ENCODE measurements around the gene LRRC10B. TPM values are rescaled to one million over a fixed set of nuclear protein-coding genes. Genes with fewer than 3 reads are reported as not detected.

LRRC10B gene
- total and polyA plus RNA-seq, 2 donors = 2.7 TPM; not detected in 1

DNA sequence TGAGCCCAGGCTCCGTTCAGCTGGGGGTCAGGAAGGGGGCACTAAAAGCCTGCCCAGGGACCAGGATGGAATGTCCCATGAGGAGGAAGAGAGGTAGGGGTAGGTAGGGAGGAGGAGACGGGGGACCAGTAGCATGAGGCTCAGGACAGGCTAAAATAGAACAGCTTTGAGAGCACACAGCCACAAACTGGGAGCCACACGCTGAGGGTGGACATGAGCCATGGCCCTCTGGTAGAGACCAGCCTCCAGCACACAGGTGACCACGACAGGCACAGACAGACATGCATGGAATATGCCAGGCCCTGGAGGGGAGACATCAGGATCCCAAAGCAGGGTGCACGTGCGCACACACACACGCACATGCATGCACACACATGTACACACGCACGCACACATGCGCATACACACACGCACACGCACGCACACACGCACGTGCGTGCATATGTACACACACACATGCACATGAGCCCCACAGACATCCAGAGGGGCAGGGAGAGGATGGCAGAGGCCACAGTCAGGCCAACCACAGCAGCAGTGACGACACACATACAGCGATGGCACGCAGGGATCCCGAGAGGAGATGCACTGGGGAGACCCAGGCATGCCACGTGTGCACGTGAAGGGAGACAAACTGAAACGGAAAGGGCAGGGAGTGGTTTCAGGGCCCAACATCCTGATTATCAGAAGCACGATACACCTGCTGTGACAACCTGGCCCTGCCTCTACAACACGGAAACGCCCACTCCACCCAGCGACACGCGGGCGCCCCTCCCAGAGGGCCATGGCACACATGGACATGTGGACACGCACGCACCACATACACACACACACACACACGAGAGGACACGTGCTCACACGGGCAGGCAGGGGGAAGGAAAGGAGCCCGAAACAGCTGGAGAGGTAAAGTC is 25.7 kb downstream of the LRRC10B start:
- Histone ChIP-seq H3K27ac (ENCODE audit: low read depth) (no peak overlapping the region), H3K4me3 (ENCODE audit: low read depth, low read length) (no peak overlapping the region), H3K36me3 (ENCODE audit: insufficient read depth) (no peaks in the 10 kb centered on the region), H3K4me1 (ENCODE audit: insufficient read depth) (no peaks in the 10 kb centered on the region)
- WGBS = 81% methylated on average over 36 of the region's 36 CpGs
- no peak for DNase-seq (ENCODE audit: extremely low spot score)

DNA sequence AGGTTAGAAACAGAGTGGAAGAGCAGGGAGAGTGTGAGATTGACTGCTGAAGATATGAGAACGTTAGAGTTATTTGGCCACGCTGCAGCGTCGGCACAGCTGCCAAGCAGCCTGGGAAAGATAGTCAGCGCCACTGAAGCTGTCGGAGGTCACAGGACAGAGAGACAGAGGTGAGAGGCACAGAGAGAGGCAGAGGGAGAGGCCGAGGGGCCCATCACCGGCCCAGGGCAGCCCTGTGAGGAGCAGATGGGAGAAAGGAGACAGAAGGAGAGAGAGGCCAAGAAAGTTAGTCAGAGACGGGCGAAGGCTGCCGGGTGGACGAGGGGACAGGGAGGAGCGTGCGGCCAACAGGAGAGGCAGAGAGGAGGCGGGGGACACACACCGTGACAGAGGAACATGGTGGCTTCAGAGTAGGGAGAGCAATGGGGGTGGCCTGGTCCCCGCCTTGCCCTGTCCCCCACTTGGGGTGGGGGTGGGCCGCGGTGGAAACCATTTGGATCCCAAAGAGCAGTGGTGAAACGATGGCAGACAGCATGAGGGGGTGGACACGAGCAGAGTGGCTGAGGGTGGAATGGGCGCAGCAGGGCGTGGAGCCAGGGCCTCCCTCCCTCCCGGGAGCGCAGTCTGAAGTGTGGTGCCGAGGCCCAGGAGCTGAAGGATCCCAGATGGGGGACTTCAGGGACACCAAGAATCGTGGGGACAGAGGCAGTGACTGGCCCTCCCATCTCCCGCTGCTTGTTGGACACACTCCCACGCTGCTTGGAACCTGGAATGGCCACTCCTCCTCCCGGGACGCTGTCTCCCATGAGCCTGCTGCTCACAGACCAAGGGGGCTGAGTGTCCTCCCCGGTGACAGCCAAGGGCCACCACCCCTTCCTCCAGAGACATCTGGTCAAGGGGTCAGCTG is 26.6 kb downstream of the LRRC10B start:
- no peak for DNase-seq (ENCODE audit: extremely low spot score)
- Histone ChIP-seq H3K4me3 (ENCODE audit: low read depth, low read length) (no peak overlapping the region), H3K4me1 (ENCODE audit: insufficient read depth) (no peaks in the 10 kb centered on the region), H3K27ac (ENCODE audit: low read depth) (no peak overlapping the region), H3K36me3 (ENCODE audit: insufficient read depth) (no peaks in the 10 kb centered on the region)
- 50% methylated on average over 32 of the region's 32 CpGs for WGBS

DNA sequence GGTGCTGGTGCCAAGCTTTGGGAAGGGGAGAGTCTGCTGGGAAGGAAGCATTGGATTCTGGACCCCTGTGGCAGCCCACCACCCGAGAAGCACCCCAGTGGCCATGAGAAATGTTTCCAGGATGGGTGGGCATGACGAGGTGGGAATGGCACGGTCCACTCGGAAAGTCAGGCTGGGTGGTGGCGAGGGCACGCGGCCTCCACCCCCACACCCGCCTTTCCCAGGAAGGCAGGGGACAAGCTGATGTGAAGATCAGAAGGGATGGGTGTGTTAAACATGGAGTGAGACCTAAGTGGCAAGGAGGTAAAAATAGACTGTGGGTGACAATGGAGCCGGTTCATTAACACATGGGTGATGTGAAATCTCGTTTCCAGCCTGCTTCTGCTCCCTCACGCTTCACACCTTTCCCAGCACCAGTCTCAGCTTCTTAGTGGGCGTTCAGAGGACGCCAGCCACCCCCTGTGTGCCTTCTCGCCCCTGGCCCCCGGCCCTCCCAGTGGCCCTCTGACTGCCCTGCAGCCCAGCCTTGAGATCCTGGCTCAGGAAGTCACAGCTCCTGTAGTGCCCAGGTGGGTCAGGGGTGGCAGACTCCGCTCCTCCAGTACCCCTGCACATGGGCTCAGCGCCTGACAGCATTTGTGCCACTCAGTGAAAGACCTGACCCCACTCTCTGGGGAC is 27.6 kb downstream of the LRRC10B start:
- no peak for DNase-seq (ENCODE audit: extremely low spot score)
- no peak overlapping the region for H3K4me3 ChIP-seq (ENCODE audit: low read depth, low read length)
- no peaks in the 10 kb centered on the region for H3K4me1 ChIP-seq (ENCODE audit: insufficient read depth)
- 88% methylated on average over 17 of the region's 17 CpGs for WGBS
- no peak overlapping the region for H3K27ac ChIP-seq (ENCODE audit: low read depth)
- no peaks in the 10 kb centered on the region for H3K36me3 ChIP-seq (ENCODE audit: insufficient read depth)

DNA sequence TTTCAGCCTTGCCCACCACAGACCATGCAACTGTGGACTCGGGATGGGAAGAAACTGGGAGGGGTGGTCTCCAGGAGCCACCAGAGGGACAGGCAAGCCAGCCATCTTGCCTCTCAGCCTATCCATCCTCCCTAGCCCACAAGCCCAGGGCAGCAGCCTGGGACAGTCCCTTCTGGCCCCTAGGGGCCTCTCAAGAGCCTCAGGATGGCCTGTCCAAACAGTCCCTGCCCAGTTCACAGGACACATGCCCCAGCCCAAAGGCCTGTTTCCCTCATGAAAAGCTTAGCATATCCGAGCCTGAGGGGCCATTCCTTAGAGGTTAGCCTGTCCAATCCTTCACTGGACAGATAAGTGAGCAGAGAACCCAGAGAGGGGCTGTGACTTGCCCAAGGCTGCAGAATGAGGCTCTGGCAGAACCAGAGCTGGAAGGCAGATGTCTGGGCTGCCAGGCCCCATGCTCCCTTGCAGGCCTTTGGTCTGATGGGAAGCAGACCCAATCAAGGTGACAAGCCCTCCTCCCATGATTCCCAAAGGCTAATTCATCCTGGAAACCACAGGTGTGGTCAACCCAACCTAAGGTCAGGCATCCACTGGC is 28.2 kb downstream of the LRRC10B start:
- 85% methylated on average over 2 of the region's 2 CpGs for WGBS
- H3K36me3 ChIP-seq (ENCODE audit: insufficient read depth) = no peaks in the 10 kb centered on the region

DNA sequence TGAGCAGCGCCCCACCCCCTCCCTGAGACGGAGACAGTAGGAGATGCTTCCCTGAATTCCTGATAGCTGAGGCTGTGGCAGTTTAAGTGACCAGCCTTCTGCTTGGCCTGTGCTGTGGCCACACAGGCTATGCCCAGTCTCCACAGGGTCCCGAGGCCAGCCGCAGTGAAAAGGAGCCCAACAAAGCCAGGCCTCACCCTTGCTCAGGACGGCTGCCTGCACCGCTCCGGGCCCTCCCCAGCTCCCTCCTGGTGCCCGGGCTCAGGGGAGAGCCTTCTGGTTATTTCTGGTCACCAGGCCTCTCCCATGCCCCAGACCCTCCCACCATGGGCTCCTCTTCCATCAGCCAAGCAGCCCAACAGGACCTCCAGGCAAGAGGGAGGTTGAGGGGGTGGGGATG is 28.8 kb downstream of the LRRC10B start:
- no peak for DNase-seq (ENCODE audit: extremely low spot score)
- no peak overlapping the region for H3K4me3 ChIP-seq (ENCODE audit: low read depth, low read length)
- 91% methylated on average over 8 of the region's 8 CpGs for WGBS
- H3K36me3 ChIP-seq (ENCODE audit: insufficient read depth) = no peaks in the 10 kb centered on the region
- H3K27ac ChIP-seq (ENCODE audit: low read depth) = no peak overlapping the region
- no peaks in the 10 kb centered on the region for H3K4me1 ChIP-seq (ENCODE audit: insufficient read depth)

More for the DNA sequence above, 28.2 kb downstream of the LRRC10B start:
- H3K4me3 ChIP-seq (ENCODE audit: low read depth, low read length) = no peak overlapping the region
- no peak overlapping the region for H3K27ac ChIP-seq (ENCODE audit: low read depth)
- H3K4me1 ChIP-seq (ENCODE audit: insufficient read depth) = no peaks in the 10 kb centered on the region
- DNase-seq (ENCODE audit: extremely low spot score) = no peak

DNA sequence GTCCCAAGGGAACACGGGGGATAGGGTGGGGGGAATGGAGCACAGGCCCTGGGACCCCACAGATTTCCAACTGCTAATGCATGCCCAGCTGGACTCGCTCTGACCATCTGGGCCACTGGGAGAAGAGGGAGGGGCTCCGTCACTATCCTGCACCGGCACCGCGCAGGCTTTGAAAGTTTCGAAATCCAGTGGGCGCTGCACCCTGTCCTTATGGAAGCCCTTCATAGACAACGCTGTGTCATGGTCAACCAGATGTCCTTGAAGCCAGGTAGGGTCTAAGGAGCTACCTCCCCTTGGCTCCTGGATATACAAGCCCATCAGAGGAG is 30.1 kb downstream of the LRRC10B start:
- no peak for DNase-seq (ENCODE audit: extremely low spot score)
- no peaks in the 10 kb centered on the region for H3K4me1 ChIP-seq (ENCODE audit: insufficient read depth)
- H3K4me3 ChIP-seq (ENCODE audit: low read depth, low read length) = no peak overlapping the region
- H3K27ac ChIP-seq (ENCODE audit: low read depth) = no peak overlapping the region
- WGBS = 75% methylated on average over 9 of the region's 9 CpGs
- no peaks in the 10 kb centered on the region for H3K36me3 ChIP-seq (ENCODE audit: insufficient read depth)

DNA sequence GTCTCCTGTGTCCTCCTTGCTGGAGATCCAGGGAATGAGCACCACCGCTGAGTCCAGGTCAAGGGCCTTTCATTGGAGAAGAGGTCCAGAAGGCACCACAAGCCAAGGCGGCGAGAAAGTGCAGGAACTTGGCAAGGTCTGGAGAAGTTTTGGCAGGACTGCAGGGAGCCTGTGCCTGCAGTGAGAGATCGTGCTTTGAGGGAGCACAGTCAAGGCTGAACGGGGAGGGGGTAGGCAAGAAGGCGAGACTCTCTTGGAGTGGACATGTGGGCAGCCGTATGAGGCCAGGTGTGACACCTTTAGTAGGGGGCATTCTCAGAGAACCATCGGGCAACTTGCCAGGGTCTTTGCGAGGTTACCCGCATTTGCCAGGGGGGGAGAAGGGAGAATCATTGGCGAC is 30.5 kb downstream of the LRRC10B start:
- no peak overlapping the region for H3K4me3 ChIP-seq (ENCODE audit: low read depth, low read length)
- WGBS = 71% methylated on average over 11 of the region's 11 CpGs

DNA sequence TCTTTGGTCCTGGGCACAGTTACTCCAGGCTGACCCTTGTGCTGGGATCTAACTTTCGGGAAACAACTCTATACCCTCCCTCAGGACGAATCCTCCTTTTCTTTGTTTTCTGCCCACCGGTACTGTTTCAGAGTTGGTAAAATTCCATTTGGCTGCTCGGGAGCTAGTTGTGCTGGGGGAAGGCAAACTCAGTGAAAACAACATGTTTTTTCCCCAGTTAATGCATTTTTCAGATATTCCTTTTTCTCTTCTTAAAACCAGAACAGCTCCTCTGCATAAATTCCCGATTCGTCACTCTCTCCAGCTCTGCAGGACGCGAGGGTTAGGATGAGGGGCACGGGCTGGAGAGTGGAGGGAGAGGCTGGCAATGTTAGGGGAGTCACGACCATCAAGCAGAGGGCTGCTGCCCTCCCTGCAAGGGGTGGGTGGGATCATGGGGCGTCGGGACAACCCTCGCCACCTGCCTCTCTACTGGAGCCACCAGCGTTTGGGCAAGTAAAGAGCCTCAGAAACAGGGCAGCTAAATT is 31.3 kb downstream of the LRRC10B start:
- H3K27ac ChIP-seq (ENCODE audit: low read depth) = no peak overlapping the region
- H3K4me3 ChIP-seq (ENCODE audit: low read depth, low read length) = no peak overlapping the region
- no peaks in the 10 kb centered on the region for H3K36me3 ChIP-seq (ENCODE audit: insufficient read depth)
- WGBS = 62% methylated on average over 14 of the region's 14 CpGs
- no peak for DNase-seq (ENCODE audit: extremely low spot score)
- no peaks in the 10 kb centered on the region for H3K4me1 ChIP-seq (ENCODE audit: insufficient read depth)

More for the DNA sequence above, 30.5 kb downstream of the LRRC10B start:
- Histone ChIP-seq H3K36me3 (ENCODE audit: insufficient read depth) (no peaks in the 10 kb centered on the region), H3K27ac (ENCODE audit: low read depth) (no peak overlapping the region), H3K4me1 (ENCODE audit: insufficient read depth) (no peaks in the 10 kb centered on the region)
- no peak for DNase-seq (ENCODE audit: extremely low spot score)

DNA sequence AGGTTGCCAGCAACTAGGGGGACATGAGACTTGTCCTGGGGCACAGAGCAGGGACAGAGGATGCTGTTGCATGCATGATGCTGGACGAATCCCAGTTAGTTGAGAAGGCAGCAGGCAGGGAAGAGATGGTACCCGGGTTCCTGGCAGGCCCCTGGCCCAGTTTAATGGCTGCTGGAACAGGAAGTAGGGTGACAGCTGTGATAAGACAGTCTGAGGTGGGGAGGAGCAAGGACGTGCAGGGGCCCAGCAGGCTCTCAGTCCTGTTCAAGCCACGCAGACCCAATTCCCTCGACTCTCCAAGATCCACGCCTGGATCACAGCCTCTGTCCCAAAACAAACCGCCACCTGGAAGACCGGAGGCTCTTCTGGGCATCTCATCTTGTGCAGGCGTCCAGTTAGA is 32.0 kb downstream of the LRRC10B start:
- WGBS = 59% methylated on average over 9 of the region's 9 CpGs
- Histone ChIP-seq H3K36me3 (ENCODE audit: insufficient read depth) (no peaks in the 10 kb centered on the region), H3K4me1 (ENCODE audit: insufficient read depth) (no peaks in the 10 kb centered on the region), H3K27ac (ENCODE audit: low read depth) (no peak overlapping the region), H3K4me3 (ENCODE audit: low read depth, low read length) (no peak overlapping the region)
- DNase-seq (ENCODE audit: extremely low spot score) = no peak

DNA sequence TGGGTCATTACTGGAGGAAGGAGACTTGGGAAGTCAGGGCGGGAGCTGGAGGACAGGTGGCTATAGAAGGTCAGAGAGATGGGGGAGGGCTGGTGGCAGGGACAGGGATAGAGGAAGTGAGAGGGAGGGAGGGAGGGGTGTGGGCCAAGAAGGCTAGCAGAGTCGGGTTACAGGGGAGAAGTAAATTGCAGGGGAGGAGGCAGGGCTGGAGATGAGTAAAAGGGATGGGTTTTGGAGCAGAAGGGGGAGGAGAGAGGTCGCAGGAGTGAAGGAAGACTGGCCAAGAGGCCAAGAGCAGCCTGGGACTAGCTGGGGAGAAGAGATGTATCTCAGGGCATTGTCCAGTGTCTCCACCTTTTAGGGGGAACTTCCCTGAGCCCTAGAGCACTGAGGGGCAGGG is 33.0 kb downstream of the LRRC10B start:
- no peaks in the 10 kb centered on the region for H3K36me3 ChIP-seq (ENCODE audit: insufficient read depth)
- no peak for DNase-seq (ENCODE audit: extremely low spot score)
- no peak overlapping the region for H3K4me3 ChIP-seq (ENCODE audit: low read depth, low read length)
- no peaks in the 10 kb centered on the region for H3K4me1 ChIP-seq (ENCODE audit: insufficient read depth)
- no peak overlapping the region for H3K27ac ChIP-seq (ENCODE audit: low read depth)
- WGBS = 40% methylated on average over 3 of the region's 3 CpGs

DNA sequence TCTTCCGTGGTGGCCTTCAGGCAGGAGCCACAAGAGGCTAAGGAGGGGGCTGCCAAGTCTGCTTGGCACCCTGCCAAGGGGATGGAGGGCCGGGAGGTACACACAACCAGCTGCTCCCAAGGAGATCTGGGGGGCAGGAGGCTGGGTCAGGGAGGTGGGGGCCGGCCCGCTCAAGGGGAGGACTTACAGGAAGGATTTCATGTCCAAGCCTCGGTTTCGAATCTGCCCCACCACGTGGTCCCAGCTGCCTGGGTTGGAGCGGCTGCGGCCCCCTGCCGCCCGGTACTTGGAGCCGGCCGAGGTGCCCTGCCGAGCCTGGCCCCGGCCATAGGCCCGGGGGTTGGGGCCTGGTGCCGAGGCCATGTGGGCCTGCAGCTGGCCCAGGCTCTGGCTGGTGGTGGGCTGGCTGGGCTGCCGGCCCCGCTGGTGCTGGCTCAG is 33.5 kb downstream of the LRRC10B start:
- no peak for DNase-seq (ENCODE audit: extremely low spot score)
- WGBS = 43% methylated on average over 19 of the region's 19 CpGs
- H3K27ac ChIP-seq (ENCODE audit: low read depth) = no peak overlapping the region
- no peaks in the 10 kb centered on the region for H3K36me3 ChIP-seq (ENCODE audit: insufficient read depth)
- H3K4me1 ChIP-seq (ENCODE audit: insufficient read depth) = no peaks in the 10 kb centered on the region
- H3K4me3 ChIP-seq (ENCODE audit: low read depth, low read length) = no peak overlapping the region

DNA sequence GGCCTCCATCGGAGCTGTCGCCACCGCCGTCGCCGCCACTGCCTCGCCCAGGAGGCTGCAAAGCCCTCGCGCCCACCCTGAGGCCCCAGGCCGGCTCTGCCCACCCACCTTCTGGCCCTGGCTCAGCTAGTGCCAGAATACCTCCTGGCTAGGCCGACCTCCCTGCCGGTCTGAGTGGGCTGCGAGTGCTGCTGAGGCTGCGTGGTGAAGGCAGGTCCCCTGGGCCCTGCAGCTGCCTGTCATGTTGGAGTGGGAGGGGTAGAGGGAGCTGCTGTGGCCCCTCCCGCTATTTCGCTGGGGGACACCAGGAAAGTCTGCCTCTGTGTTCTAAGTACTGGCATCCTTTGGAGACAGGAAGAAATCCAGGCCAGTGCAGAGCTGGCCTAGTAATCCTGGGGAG is 34.2 kb downstream of the LRRC10B start:
- no peak for DNase-seq (ENCODE audit: extremely low spot score)
- H3K4me3 ChIP-seq (ENCODE audit: low read depth, low read length) = no peak overlapping the region
- H3K4me1 ChIP-seq (ENCODE audit: insufficient read depth) = no peaks in the 10 kb centered on the region
- no peak overlapping the region for H3K27ac ChIP-seq (ENCODE audit: low read depth)
- 84% methylated on average over 16 of the region's 16 CpGs for WGBS
- H3K36me3 ChIP-seq (ENCODE audit: insufficient read depth) = no peaks in the 10 kb centered on the region
